Activated CD8-positive, alpha-beta T cell treated with anti-CD3 and anti-CD28 coated beads for 36 hours (primary cell): ENCODE measurements around the gene SH2D1A. TPM values are rescaled to one million over a fixed set of nuclear protein-coding genes. Genes with fewer than 3 reads are reported as not detected.
A peak's percentile ranks its signal among the peaks of the same experiment; 100 is the strongest.

Source experiments
- ATAC-seq: fragments of 200-7000 bp; cut with Tn5 transposase; one replicate; pipeline ENCODE4 v1.10.0; 2021; ENCODE audit warnings: mild to moderate bottlenecking, moderate library complexity
- CTCF ChIA-PET: fragments of 350-600 bp; sonication (Branson Sonifier 250); formaldehyde crosslinking; loops from one replicate; lab custom pipeline; 2021; ENCODE audit warnings: antibody characterized with exemption; lab: Charles Lee
- POLR2A ChIA-PET: fragments of 350-600 bp; sonication (Branson Sonifier 250); formaldehyde crosslinking; loops from one replicate; lab custom pipeline; 2021; ENCODE audit warnings: antibody characterized with exemption; lab: Charles Lee
- DNase-seq: peaks from one replicate; pipeline ENCODE4 v3.0.0-alpha.2; 2020
- H3K27ac Mint-ChIP-seq: one replicate; pipeline ENCODE4 v1.8.0; 2021; ENCODE audit warnings: mild to moderate bottlenecking, mixed read lengths
- H3K27me3 Mint-ChIP-seq: one replicate; pipeline ENCODE4 v1.8.0; 2021; ENCODE audit warnings: mixed read lengths
- H3K36me3 Mint-ChIP-seq: one replicate; pipeline ENCODE4 v1.8.0; 2021; ENCODE audit warnings: low read depth, mixed read lengths
- H3K4me1 Mint-ChIP-seq: one replicate; pipeline ENCODE4 v1.8.0; 2021; ENCODE audit warnings: low read depth, mixed read lengths
- H3K4me3 Mint-ChIP-seq: one replicate; pipeline ENCODE4 v1.8.0; 2021; ENCODE audit warnings: mild to moderate bottlenecking, moderate library complexity, mixed read lengths
- H3K9me3 Mint-ChIP-seq: one replicate; pipeline ENCODE4 v1.8.0; 2021; ENCODE audit warnings: mixed read lengths
- CTCF ChIP-seq: fragments of 200-600 bp; IDR thresholded peaks from one replicate; pipeline ENCODE4 v1.8.0; 2022; ENCODE audit warnings: antibody characterized with exemption, mild to moderate bottlenecking
- intact Hi-C: fragments of 100-400 bp; cut with micrococcal nuclease; formaldehyde crosslinking; loops from one replicate; pipeline ENCODE4 v1.10.0; 2022
- total RNA-seq, 2 experiments: library from RNA; stranded (reverse); gene quantifications; one replicate each; pipeline ENCODE4 v1.2.3, GENCODE V29; 2021

SH2D1A gene
- total RNA-seq, 2 experiments from 2014 or later = 40.9 to 43.2 TPM

GRCh38 chrX:124337916-124338315, 8.4 kb upstream of the SH2D1A start:
- no peak overlapping the region for H3K27ac Mint-ChIP-seq
- peaks cover 60% of the 10 kb centered on the region for H3K4me1 Mint-ChIP-seq
- intact Hi-C loops = no loop called here
- H3K4me3 Mint-ChIP-seq = no peak overlapping the region
- ATAC-seq (peak; percentile 24), DNase-seq (no peak)
- TF ChIP-seq CTCF = no peak
- H3K9me3 Mint-ChIP-seq = no peaks in the 10 kb centered on the region
- ChIA-PET CTCF (interaction anchor here (1.5 kb wide), 1 partner anchor 17 kb away, joined by 3 read pairs; no protein-coding TSS in a partner anchor), POLR2A (interaction anchor here (1.3 kb wide), 1 partner anchor 9 kb away, joined by 3 read pairs; no protein-coding TSS in a partner anchor)
- no peaks in the 10 kb centered on the region for H3K36me3 Mint-ChIP-seq
- H3K27me3 Mint-ChIP-seq = no peaks in the 10 kb centered on the region

GRCh38 chrX:124338733-124339514, 7.4 kb upstream of the SH2D1A start:
- Mint-ChIP-seq H3K27me3 (no peaks in the 10 kb centered on the region), H3K9me3 (no peaks in the 10 kb centered on the region), H3K4me3 (no peak overlapping the region), H3K36me3 (no peaks in the 10 kb centered on the region), H3K27ac (peak overlapping the region; percentile 58), H3K4me1 (peaks cover 70% of the 10 kb centered on the region)
- intact Hi-C loops = no loop called here
- ATAC-seq (peak; percentile 40), DNase-seq (peak; percentile 52)
- POLR2A ChIA-PET = interaction anchor here (1.3 kb wide), 1 partner anchor 8 kb away, joined by 3 read pairs; no protein-coding TSS in a partner anchor
- CTCF ChIA-PET = interaction anchor here (1.5 kb wide), 1 partner anchor 18 kb away, joined by 3 read pairs; no protein-coding TSS in a partner anchor
- no peak for TF ChIP-seq CTCF

- ATAC-seq (peak; percentile 10), DNase-seq (peak; percentile 41)
- TF ChIP-seq CTCF = no peak
- Mint-ChIP-seq H3K36me3 (no peaks in the 10 kb centered on the region), H3K27ac (peak overlapping the region; percentile 97), H3K4me1 (peaks cover 77% of the 10 kb centered on the region), H3K4me3 (peak overlapping the region; percentile 56), H3K9me3 (no peaks in the 10 kb centered on the region), H3K27me3 (no peaks in the 10 kb centered on the region)
- intact Hi-C loops = loop anchor here (2.0 kb wide), 1 partner anchor 41 kb away; no protein-coding TSS in a partner anchor
- POLR2A ChIA-PET = interaction anchor here (0.6 to 1.6 kb wide), 6 partner anchors 13 to 118 kb away, joined by 3 to 5 read pairs (median 4); no protein-coding TSS in a partner anchor
- CTCF ChIA-PET = interaction anchor here (0.6 kb wide), 1 partner anchor 118 kb away, joined by 4 read pairs; no protein-coding TSS in a partner anchor
Measured at GRCh38 chrX:124341396-124342132, 4.8 kb upstream of the SH2D1A start.

GRCh38 chrX:124342174-124342867, 4.0 kb upstream of the SH2D1A start:
- H3K9me3 Mint-ChIP-seq = no peaks in the 10 kb centered on the region
- H3K4me3 Mint-ChIP-seq = peak overlapping the region; percentile 54
- no peaks in the 10 kb centered on the region for H3K36me3 Mint-ChIP-seq
- ChIA-PET CTCF (interaction anchor here (0.6 to 1.3 kb wide), 2 partner anchors 47 to 119 kb away, joined by 3 to 4 read pairs; no protein-coding TSS in a partner anchor), POLR2A (interaction anchor here (0.6 to 1.6 kb wide), 8 partner anchors 9 to 124 kb away, joined by 3 to 5 read pairs (median 3); no protein-coding TSS in a partner anchor)
- H3K27ac Mint-ChIP-seq = peak overlapping the region; percentile 97
- no peak for TF ChIP-seq CTCF
- intact Hi-C loops = no loop called here
- ATAC-seq (peak; percentile 11), DNase-seq (no peak)
- H3K27me3 Mint-ChIP-seq = no peaks in the 10 kb centered on the region
- H3K4me1 Mint-ChIP-seq = peaks cover 71% of the 10 kb centered on the region
